ENCODE results near the gene ETV2. TPM values are rescaled to one million over a fixed set of nuclear protein-coding genes. Genes with fewer than 3 reads are reported as not detected.

ETV2 gene
- total RNA-seq, 4 donors from 2014 or later = 1.1 to 35.2 (median 3.5) TPM; not detected in 1

GRCh38 chr19:35693835-35694599, 52.5 kb downstream of the ETV2 start:
- WGBS, 2 donors (ENCODE audit: low coverage in 1 of 2) = 25 to 28% methylated on average over 2 to 8 of the region's 8 CpGs
- Histone ChIP-seq H3K27me3 (no peaks in the 10 kb centered on the region), H3K27ac (no peak overlapping the region), H3K4me1 (no peaks in the 10 kb centered on the region), H3K4me3 (no peak overlapping the region), H3K36me3 (no peaks in the 10 kb centered on the region), H3K9me3 (no peaks in the 10 kb centered on the region)
- TF ChIP-seq POLR2AphosphoS5 (IDR thresholded peaks at IDR 0.05) (peak in 1 of 3 donors; percentile 15), CTCF (IDR thresholded peaks at IDR 0.05) (peak; percentile 93 to 99 (median 97)), EP300 (IDR thresholded peaks at IDR 0.05; ENCODE audit: low read depth) (no peak), POLR2A (IDR thresholded peaks at IDR 0.05) (no peak)
- DNase-seq = peak; percentile 92
- in situ Hi-C loops (cut with MboI; ENCODE audit: low pct_ligation_motif_present in 1 of 4, low pct_unique_long_range_greater_than_20kb in 1 of 4, low sequenced_read_pairs in 3 of 4) = loop anchor here in 1 of 4 donors (10.0 kb wide), 1 partner anchor 241 kb away; the partner anchor contains the start of gene LRFN3
- intact Hi-C loops (cut with DNase I; ENCODE audit: low total_unique reads) = loop anchor here (1.0 kb wide), 1 partner anchor 21 kb away; no protein-coding TSS in a partner anchor

Other genes starting within 250 kb of the ETV2 start
- 1 to 10 TPM in 1 of 4 donors, under 1 TPM in 1, not detected in 2; 0.32 to 2.2 TPM for gene FFAR2, start 193.5 kb upstream of the ETV2 start, total RNA-seq
- not detected for gene KRTDAP, start 151.3 kb upstream of the ETV2 start, total RNA-seq
- gene DMKN, start 128.1 kb upstream of the ETV2 start, total RNA-seq = 10 to 100 TPM in 2 of 4 donors, 1 to 10 TPM in 2; 2.7 to 18.1 (median 10.0) TPM
- gene SBSN, start 113.4 kb upstream of the ETV2 start, total RNA-seq = not detected
- gene GAPDHS, start 108.3 kb upstream of the ETV2 start, total RNA-seq = not detected
- gene TMEM147, start 96.1 kb upstream of the ETV2 start, total RNA-seq = 10 to 100 TPM; 29.5 to 77.0 (median 54.0) TPM
- gene ATP4A, start 78.1 kb upstream of the ETV2 start, total RNA-seq = not detected
- not detected for gene PMIS2, start 55.6 kb upstream of the ETV2 start, total RNA-seq
- 1 to 10 TPM; 3.7 to 6.6 (median 5.2) TPM for gene HAUS5, start 29.0 kb upstream of the ETV2 start, total RNA-seq
- gene RBM42, start 12.7 kb upstream of the ETV2 start, total RNA-seq = 100 to 1,000 TPM in 1 of 4 donors, 10 to 100 TPM in 3; 53.1 to 107 (median 62.5) TPM
- gene COX6B1, start 6.6 kb downstream of the ETV2 start, total RNA-seq = 1,000 to 10,000 TPM in 1 of 4 donors, 100 to 1,000 TPM in 3; 368 to 1,320 (median 628) TPM
- not detected for gene UPK1A, start 24.8 kb downstream of the ETV2 start, total RNA-seq
- not detected for gene ZBTB32, start 62.8 kb downstream of the ETV2 start, total RNA-seq
- 10 to 100 TPM; 31.8 to 63.9 (median 50.7) TPM for gene KMT2B, start 76.3 kb downstream of the ETV2 start, total RNA-seq
- gene IGFLR1, start 100.7 kb downstream of the ETV2 start, total RNA-seq = 1 to 10 TPM in 3 of 4 donors, under 1 TPM in 1; 0.40 to 7.3 (median 6.0) TPM
- 100 to 1,000 TPM in 1 of 4 donors, 10 to 100 TPM in 3; 34.8 to 122 (median 44.9) TPM for gene U2AF1L4, start 103.7 kb downstream of the ETV2 start, total RNA-seq
- 10 to 100 TPM in 3 of 4 donors, 1 to 10 TPM in 1; 6.6 to 80.0 (median 56.8) TPM for gene PSENEN, start 103.9 kb downstream of the ETV2 start, total RNA-seq
- gene LIN37, start 106.8 kb downstream of the ETV2 start, total RNA-seq = 10 to 100 TPM; 10.5 to 41.1 (median 15.8) TPM
- 100 to 1,000 TPM in 1 of 4 donors, 10 to 100 TPM in 3; 22.3 to 185 (median 43.9) TPM for gene HSPB6, start 115.3 kb downstream of the ETV2 start, total RNA-seq
- 10 to 100 TPM in 2 of 4 donors, 1 to 10 TPM in 2; 9.2 to 42.8 (median 24.6) TPM for gene PROSER3, start 116.4 kb downstream of the ETV2 start, total RNA-seq
- 10 to 100 TPM in 2 of 4 donors, 1 to 10 TPM in 2; 6.7 to 70.3 (median 17.2) TPM for gene ARHGAP33, start 133.8 kb downstream of the ETV2 start, total RNA-seq
- not detected for gene PRODH2, start 171.1 kb downstream of the ETV2 start, total RNA-seq
- not detected for gene NPHS1, start 210.8 kb downstream of the ETV2 start, total RNA-seq
- gene KIRREL2, start 215.2 kb downstream of the ETV2 start, total RNA-seq = not detected
- gene APLP1, start 226.8 kb downstream of the ETV2 start, total RNA-seq = 10 to 100 TPM in 1 of 4 donors, 1 to 10 TPM in 2, under 1 TPM in 1; 1.00 to 10.5 (median 4.5) TPM